ENCODE measurements around the gene BCL2L11.

BCL2L11 gene

DNA sequence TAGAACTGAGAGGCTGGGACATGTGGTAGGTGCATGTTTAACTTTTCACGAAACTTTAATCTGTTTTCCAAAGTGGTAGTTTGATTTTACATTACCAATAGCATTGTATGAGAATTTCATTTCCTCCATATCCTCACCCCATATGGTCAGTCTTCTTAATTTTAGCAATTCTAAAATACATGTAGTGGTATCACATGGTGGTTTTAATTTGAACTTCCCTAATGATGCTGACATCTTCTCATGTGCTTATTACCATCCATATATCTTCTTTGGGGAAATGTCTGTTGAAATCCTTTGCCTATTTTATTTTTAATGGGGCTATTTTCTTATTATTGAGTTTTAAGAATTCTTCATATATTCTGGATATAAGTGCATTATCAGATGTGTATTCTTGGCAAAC, 89.3 kb downstream of the BCL2L11 start:
- H3K9me3 Mint-ChIP-seq: peaks cover 15 to 16% of the 10 kb centered on the region in 2 donors
- ATAC-seq (replicated peaks) (no peak), DNase-seq (no peak)
- H3K4me1 Mint-ChIP-seq: peaks cover 12 to 27% of the 10 kb centered on the region in 2 donors
- H3K27ac Mint-ChIP-seq: no peak overlapping the region
- no peak overlapping the region for H3K4me3 Mint-ChIP-seq
- no peaks in the 10 kb centered on the region for H3K27me3 Mint-ChIP-seq
- peaks cover 13 to 27% of the 10 kb centered on the region in 2 donors for H3K36me3 Mint-ChIP-seq

GRCh38 chr2:111213877-111214276, 93.2 kb downstream of the BCL2L11 start:
- Mint-ChIP-seq H3K27ac (no peak overlapping the region), H3K4me1 (peaks cover 7 to 12% of the 10 kb centered on the region in 2 donors), H3K4me3 (no peak overlapping the region), H3K36me3 (peaks cover 18 to 28% of the 10 kb centered on the region in 2 donors), H3K9me3 (peaks cover 18 to 20% of the 10 kb centered on the region in 2 donors), H3K27me3 (no peaks in the 10 kb centered on the region)
- ATAC-seq (replicated peaks): no peak
- no peak for DNase-seq

DNA sequence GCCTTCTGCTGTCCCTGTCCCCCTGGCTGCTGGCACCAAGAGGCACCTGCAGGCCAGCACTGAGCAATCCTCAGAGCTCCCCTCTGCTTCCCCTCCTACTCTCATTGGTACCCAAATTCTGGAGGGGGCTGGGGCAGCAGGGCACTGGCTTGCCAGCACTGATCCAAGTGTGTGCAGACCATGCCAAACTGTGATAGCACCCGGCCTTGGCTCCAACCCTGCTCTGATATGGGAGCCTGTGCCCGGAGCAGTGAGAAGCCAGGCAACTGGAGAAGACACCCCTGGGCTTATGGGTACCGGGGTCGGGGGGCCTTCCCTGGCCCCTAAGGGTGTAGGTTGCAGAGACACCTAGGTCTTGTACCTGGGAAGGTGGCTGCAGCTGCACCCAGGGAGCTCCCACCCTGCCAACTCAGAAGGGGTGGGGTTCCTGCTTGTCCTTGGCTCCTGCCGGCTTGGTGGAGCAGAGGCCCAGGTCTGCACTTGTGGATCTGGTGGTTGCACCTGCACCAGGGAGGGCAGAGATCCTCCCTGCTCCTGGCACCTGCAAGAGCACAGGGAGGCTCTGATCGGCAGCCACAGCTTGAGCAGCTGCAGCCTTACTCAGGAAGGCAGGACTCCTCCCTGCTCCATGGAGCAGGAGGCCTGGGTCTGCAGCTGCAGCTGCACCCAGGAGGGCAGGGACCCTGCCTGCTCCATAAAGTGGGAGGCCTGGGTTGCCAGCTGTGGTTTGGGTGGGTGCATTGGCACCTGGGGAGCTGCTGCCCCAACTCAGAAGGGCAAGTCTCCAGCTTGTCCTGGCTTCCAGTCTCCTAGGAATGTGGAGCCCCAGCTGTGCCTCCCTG, 96.3 kb downstream of the BCL2L11 start:
- ATAC-seq (replicated peaks) (no peak), DNase-seq (no peak)
- Mint-ChIP-seq H3K27ac (no peak overlapping the region), H3K4me1 (peaks cover 16 to 23% of the 10 kb centered on the region in 2 donors), H3K4me3 (no peak overlapping the region), H3K36me3 (peaks cover 21 to 28% of the 10 kb centered on the region in 2 donors), H3K9me3 (peaks cover 18 to 19% of the 10 kb centered on the region in 2 donors), H3K27me3 (no peaks in the 10 kb centered on the region)

Data from stimulated activated naive B cell treated with anti-CD40 and anti-IgM and Interleukin-4, amounts not matched to agents 10 μg/mL and 1 μg/mL and 100 μg/mL, for 72 hours (primary cell).